ENCODE measurements around the gene SORCS2. TPM values are rescaled to one million over a fixed set of nuclear protein-coding genes. Genes with fewer than 3 reads are reported as not detected.
"Not testable (repeated sequence)": the region's sequence is repeated elsewhere in the genome, so short reads cannot be mapped to it uniquely, and the experiment has no call there.

Gene SORCS2
- total RNA-seq, 1 experiment from 2014 or later: 0.05 TPM

DNA sequence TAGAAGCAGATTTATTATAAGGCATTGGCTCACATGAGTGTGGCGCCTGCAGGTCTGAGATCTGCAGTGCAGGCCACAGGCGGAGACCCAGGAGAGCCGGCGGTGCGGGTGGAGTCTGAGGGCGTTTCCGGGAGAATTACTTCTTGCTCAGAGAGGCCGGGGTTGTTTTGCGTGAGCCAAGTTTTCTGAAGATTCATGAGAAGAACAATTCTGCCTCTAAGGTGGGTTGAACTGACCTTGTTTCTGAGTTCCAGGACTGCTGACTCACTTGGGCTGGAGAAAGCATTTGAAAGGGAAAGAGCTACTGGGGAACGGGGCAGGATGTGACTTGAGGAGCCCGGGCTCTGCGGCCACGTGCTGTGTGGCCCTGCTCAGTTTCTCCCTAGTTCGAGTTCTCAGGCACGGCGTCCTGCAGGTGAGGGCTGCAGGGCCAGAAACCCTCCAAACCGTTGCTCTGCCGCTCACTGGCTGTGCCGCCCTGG is 36.7 kb upstream of the SORCS2 start:
- no peaks in the 10 kb centered on the region for H3K36me3 ChIP-seq
- no peaks in the 10 kb centered on the region for H3K9me3 ChIP-seq (replicated peaks)
- no peak overlapping the region for H3K27ac ChIP-seq
- no peak for DNase-seq (ENCODE audit: low read depth in 1 of 2, low spot score in 2 of 2)
- H3K4me1 ChIP-seq (replicated peaks): no peaks in the 10 kb centered on the region
- no peaks in the 10 kb centered on the region for H3K27me3 ChIP-seq (replicated peaks)
- H3K4me3 ChIP-seq: no peak overlapping the region

DNA sequence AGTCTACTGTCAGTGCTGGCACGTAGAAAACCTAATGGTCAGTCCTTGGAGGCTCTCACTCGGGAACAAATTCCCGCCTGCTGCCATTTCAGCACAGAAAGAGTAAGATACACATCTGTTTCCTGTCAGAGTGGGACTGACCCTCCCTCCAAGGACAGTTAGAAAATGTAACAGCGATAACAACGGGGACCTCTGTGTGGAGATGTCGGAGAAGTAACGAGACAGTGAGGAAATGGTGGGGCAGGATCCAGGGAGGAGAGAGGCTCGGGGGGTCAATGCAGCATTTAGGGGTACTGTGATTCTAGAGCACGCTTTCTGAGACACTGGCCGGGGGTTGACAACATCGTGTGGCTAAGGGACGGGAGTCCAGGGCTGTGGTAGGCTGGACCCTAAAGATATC is 36.0 kb upstream of the SORCS2 start:
- H3K27ac ChIP-seq: no peak overlapping the region
- H3K4me1 ChIP-seq (replicated peaks): no peaks in the 10 kb centered on the region
- H3K9me3 ChIP-seq (replicated peaks): no peaks in the 10 kb centered on the region
- no peak overlapping the region for H3K4me3 ChIP-seq
- H3K27me3 ChIP-seq (replicated peaks): no peaks in the 10 kb centered on the region
- DNase-seq (ENCODE audit: low read depth in 1 of 2, low spot score in 2 of 2): no peak
- H3K36me3 ChIP-seq: no peaks in the 10 kb centered on the region

DNA sequence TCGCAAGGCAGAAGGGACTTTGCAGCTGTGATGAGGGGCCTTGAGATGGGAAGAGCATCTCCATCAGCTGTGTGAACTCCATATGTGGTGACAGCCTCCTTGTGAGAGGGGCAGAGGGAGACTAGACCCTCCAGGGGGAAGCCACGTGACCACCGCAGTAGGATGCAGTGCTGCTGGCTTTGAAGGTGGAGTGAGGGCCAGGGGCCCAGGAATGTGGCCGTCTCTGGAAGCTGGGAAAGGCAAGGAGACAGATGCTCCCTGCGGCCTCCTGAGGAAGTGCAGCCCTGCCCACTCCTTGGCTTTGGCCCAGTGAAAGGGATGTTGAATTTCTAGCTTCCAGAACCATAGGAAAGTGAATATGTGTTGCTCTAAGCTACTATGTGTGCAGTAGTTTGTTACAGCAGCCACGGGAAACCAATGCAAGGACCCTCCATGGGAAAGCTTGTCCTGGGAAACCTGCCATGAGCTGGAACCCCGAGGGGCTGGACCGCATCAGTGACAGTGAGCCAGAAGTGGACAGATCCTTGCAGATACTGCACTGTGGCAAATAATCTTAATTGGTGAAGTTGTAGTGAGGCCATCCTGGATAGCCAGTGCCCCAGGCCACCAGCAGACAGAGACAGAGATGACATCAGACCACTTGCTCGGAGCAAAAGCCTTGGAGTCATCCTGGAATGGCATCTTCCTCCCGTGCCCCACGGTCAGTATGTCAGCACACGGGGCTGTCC is 35.4 kb upstream of the SORCS2 start:
- H3K36me3 ChIP-seq: no peaks in the 10 kb centered on the region

DNA sequence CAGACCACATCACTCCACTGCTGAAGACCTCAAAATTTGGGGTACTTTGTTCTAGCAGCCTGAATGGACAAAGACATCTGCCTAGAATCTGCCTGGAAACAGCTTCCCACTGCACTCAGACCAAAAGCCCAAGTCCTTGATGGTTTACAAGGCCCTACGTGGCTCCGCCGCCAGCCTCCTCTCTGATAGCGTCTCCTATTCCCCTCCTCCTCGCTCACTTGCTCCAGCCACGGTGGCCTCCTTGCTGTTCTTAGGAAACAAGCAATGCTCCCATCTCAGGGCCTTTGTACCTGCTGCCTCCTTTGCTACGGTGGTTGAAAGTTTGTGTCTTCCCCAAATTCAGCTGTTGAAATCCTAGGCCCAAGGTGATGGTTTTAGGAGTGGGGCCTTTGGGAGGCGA is 34.7 kb upstream of the SORCS2 start:
- DNase-seq (ENCODE audit: low read depth in 1 of 2, low spot score in 2 of 2): no peak
- H3K9me3 ChIP-seq (replicated peaks): no peaks in the 10 kb centered on the region

More for the DNA sequence above, 35.4 kb upstream of the SORCS2 start:
- Histone ChIP-seq H3K9me3 (replicated peaks) (no peaks in the 10 kb centered on the region), H3K4me1 (replicated peaks) (no peaks in the 10 kb centered on the region), H3K4me3 (no peak overlapping the region), H3K27ac (no peak overlapping the region), H3K27me3 (replicated peaks) (no peaks in the 10 kb centered on the region)
- DNase-seq (ENCODE audit: low read depth in 1 of 2, low spot score in 2 of 2): no peak

DNA sequence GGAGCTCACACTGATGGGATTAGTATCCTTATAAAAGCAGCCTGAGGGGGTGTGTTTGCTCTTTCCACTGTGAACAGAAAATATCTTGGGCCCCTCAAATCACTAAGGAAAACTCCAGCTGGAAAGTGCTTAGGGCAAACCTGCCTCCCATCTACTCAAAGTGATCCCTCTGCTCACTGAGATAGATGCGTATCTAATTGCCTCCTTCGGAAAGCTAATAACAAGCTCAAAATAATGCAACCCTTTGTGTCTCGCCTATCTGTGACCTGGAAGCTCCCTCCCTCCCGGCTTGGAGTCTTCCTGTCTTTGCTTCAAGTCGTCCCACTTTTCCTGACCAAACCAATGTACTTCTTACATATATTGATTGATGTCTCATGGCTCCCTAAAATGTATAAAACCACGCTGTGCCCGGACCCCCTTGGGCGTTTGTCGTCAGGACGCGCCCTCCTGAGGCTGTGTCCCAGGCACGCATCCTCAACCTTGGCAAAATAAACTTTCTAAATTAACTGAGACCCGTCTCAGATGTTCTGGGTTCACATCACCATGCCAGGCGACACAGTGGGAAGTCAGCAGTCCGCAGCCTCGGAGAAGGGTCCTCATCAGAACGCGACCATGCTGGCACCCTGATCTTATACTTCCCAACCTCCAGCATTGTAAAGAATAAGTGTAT is 34.1 kb upstream of the SORCS2 start:
- Histone ChIP-seq H3K36me3 (no peaks in the 10 kb centered on the region), H3K4me3 (no peak overlapping the region), H3K9me3 (replicated peaks) (no peaks in the 10 kb centered on the region), H3K27ac (no peak overlapping the region), H3K4me1 (replicated peaks) (no peaks in the 10 kb centered on the region), H3K27me3 (replicated peaks) (no peaks in the 10 kb centered on the region)
- DNase-seq (ENCODE audit: low read depth in 1 of 2, low spot score in 2 of 2): no peak

More for the DNA sequence above, 34.7 kb upstream of the SORCS2 start:
- H3K4me3 ChIP-seq: no peak overlapping the region
- no peaks in the 10 kb centered on the region for H3K27me3 ChIP-seq (replicated peaks)
- no peaks in the 10 kb centered on the region for H3K4me1 ChIP-seq (replicated peaks)
- no peaks in the 10 kb centered on the region for H3K36me3 ChIP-seq
- H3K27ac ChIP-seq: no peak overlapping the region

DNA sequence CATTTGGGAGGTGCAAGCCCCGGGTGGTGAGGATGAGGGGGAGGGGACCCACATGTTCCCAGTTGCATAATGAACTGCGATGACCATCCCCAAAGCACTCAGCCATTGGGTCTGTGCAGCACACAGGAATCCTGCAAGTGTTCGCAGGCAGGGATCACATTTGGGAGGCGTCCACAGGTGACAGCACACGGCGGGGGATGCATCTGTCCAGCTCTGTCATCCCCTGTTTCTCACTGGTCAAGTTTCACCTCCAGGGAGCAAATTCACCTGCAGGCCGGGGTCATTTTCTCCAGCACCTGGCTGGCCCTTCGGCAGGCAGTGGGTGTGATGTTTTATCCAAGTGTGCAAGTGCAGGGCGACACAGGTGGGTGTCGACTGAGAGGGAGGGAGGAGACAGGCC is 33.3 kb upstream of the SORCS2 start:
- Histone ChIP-seq H3K27ac (no peak overlapping the region), H3K4me1 (replicated peaks) (no peaks in the 10 kb centered on the region), H3K4me3 (no peak overlapping the region), H3K36me3 (no peaks in the 10 kb centered on the region), H3K9me3 (replicated peaks) (no peaks in the 10 kb centered on the region), H3K27me3 (replicated peaks) (no peaks in the 10 kb centered on the region)
- no peak for DNase-seq (ENCODE audit: low read depth in 1 of 2, low spot score in 2 of 2)

DNA sequence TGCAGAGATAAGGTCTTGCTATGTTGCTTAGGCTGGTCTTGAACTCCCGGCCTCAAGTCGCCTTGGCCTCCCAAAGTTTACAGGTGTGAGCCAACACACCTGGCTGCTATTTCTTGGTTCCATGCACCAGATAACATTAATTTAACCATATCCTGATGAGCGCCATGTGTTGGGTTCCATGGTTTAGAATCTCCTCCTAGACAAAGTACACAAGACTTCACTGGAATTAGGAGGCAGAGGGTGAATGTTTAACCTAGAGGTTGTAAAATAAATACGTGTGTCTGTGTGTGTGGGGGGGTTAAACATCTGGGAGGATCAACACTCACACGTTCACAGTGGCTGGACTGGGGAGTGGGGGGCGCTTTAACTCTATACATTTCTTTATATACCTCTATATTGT is 32.4 kb upstream of the SORCS2 start:
- H3K4me1 ChIP-seq (replicated peaks): no peaks in the 10 kb centered on the region
- H3K27ac ChIP-seq: no peak overlapping the region
- H3K9me3 ChIP-seq (replicated peaks): no peaks in the 10 kb centered on the region
- H3K36me3 ChIP-seq: no peaks in the 10 kb centered on the region
- no peaks in the 10 kb centered on the region for H3K27me3 ChIP-seq (replicated peaks)
- no peak for DNase-seq (ENCODE audit: low read depth in 1 of 2, low spot score in 2 of 2)
- no peak overlapping the region for H3K4me3 ChIP-seq

DNA sequence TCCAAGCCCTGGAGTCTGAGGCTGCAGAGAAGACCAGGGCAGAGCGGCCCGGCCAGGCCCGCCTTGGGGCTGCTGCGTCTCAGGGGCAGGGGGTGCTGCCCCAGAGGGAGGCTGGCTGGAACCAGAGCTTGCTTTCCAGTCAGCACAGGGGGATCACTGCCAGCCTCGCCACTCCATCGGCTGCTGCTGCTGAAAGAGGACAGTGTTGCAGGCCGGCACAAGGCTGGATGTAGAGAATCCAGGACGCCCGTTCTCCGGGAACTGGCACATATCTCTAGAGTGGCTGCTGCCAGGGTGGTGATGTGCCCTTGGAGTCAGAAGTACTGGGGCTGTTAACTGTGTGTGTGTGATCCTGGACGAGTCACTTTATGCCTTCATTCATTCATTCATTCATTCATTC is 31.9 kb upstream of the SORCS2 start:
- no peaks in the 10 kb centered on the region for H3K4me1 ChIP-seq (replicated peaks)
- H3K36me3 ChIP-seq: no peaks in the 10 kb centered on the region
- H3K4me3 ChIP-seq: no peak overlapping the region
- H3K27ac ChIP-seq: no peak overlapping the region
- no peaks in the 10 kb centered on the region for H3K9me3 ChIP-seq (replicated peaks)
- no peaks in the 10 kb centered on the region for H3K27me3 ChIP-seq (replicated peaks)
- no peak for DNase-seq (ENCODE audit: low read depth in 1 of 2, low spot score in 2 of 2)

DNA sequence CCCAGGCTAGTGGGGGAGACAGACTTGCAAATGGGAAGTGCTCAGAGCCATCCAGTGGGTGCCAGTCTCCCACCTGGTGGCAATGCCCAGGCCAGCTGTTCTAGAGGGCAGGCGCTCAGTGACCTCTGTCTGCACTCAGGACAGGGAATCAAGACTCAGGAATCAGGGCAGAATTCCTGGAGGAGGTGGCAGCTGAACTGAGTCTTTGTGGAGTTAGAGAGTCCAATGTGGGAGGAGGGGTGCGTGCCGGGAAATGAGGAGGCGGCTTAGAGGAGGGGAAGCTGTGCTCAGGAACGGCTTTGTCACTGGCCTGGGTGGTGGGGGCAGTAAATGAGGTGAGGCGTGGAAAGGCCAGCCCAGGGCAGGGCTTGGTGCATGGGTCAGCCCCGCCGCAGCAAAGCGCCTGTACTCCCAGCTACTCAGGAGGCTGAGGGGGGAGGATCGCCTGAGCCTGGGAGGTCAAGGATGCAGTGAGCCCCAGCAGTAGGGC is 31.3 kb upstream of the SORCS2 start:
- no peaks in the 10 kb centered on the region for H3K4me1 ChIP-seq (replicated peaks)
- no peak overlapping the region for H3K4me3 ChIP-seq
- DNase-seq (ENCODE audit: low read depth in 1 of 2, low spot score in 2 of 2): no peak
- H3K27me3 ChIP-seq (replicated peaks): no peaks in the 10 kb centered on the region
- no peaks in the 10 kb centered on the region for H3K9me3 ChIP-seq (replicated peaks)
- no peak overlapping the region for H3K27ac ChIP-seq
- no peaks in the 10 kb centered on the region for H3K36me3 ChIP-seq

DNA sequence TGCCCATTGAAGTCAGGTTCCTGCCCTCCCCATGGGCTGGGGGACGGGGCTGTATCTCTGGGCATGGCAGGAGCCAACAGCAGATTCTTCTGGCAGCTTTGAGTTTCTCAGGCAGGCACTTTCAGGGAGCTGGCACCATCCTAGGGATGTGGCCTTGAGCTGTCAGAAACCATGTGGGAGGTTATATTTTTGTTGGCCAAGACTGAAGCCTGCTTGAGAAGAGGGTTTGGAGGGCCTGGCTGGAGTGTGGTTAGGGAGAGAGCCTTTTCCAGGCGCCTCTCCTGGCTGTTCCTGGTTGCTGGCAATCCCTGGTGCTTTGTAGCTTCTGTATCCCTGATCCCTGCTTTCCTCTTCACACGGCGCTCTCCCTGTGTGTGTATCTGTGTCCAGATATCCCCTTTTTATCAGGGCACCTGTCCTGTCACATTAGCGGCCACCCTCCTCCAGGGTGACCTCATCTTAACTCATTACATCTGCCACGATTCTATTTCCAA is 30.6 kb upstream of the SORCS2 start:
- no peak for DNase-seq (ENCODE audit: low read depth in 1 of 2, low spot score in 2 of 2)
- Histone ChIP-seq H3K9me3 (replicated peaks) (no peaks in the 10 kb centered on the region), H3K27me3 (replicated peaks) (no peaks in the 10 kb centered on the region), H3K4me3 (no peak overlapping the region), H3K27ac (no peak overlapping the region), H3K4me1 (replicated peaks) (no peaks in the 10 kb centered on the region), H3K36me3 (no peaks in the 10 kb centered on the region)

DNA sequence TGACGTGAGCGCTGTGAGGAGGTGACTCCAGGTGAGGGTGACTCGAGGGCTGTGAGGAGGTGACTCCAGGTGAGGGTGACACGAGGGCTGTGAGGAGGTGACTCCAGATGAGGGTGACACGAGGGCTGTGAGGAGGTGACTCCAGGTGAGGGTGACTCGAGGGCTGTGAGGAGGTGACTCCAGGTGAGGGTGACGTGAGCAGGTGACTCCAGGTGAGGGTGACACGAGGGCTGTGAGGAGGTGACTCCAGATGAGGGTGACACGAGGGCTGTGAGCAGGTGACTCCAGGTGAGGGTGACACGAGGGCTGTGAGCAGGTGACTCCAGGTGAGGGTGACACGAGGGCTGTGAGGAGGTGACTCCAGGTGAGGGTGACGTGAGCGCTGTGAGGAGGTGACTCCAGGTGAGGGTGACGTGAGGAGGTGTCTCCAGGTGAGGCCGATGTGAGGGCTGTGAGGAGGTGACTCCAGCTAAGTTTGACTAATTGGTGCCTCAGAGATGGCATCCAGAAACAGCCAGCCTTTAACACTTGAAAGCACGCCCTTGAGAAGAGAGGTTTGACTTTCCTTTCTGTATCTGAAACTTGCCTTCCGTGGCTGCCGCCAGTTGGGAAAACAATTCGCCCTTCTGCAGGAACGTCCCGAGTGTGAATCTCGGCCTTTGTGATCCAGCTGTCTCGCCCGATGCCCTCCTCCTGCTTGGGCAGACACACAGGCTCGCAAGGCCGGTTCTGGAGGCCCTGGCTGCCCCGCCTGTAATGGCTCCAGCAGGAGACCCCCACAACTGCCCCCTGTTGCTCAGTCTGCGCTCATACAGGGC is 27.1 kb upstream of the SORCS2 start:
- H3K27ac ChIP-seq; DNase-seq (ENCODE audit: low read depth in 1 of 2, low spot score in 2 of 2): not testable (repeated sequence)

DNA sequence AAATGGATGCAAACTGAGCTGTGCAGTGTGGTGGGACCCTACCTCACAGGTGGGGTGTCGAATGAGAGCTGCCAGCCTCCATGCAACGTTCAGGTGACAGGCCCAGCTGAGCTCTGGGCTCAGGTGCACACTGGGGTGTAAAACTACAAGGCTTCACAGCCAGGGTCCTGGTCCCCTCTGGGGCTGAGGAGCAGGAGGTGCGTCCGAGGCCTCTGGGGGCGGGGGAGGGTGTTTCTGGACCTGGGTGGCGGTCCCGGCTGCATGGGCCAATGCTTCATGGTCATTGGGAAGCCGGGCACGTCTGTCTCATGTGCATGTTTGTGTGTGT is 26.5 kb upstream of the SORCS2 start:
- no peak for DNase-seq (ENCODE audit: low read depth in 1 of 2, low spot score in 2 of 2)
- H3K9me3 ChIP-seq (replicated peaks): no peaks in the 10 kb centered on the region
- H3K4me3 ChIP-seq: no peak overlapping the region
- H3K4me1 ChIP-seq (replicated peaks): no peaks in the 10 kb centered on the region
- H3K27me3 ChIP-seq (replicated peaks): no peaks in the 10 kb centered on the region
- H3K27ac ChIP-seq: no peak overlapping the region
- no peaks in the 10 kb centered on the region for H3K36me3 ChIP-seq

More for the DNA sequence above, 27.1 kb upstream of the SORCS2 start:
- H3K4me1 ChIP-seq (replicated peaks); H3K27me3 ChIP-seq (replicated peaks); H3K4me3 ChIP-seq; H3K36me3 ChIP-seq; H3K9me3 ChIP-seq (replicated peaks): not testable (repeated sequence)

DNA sequence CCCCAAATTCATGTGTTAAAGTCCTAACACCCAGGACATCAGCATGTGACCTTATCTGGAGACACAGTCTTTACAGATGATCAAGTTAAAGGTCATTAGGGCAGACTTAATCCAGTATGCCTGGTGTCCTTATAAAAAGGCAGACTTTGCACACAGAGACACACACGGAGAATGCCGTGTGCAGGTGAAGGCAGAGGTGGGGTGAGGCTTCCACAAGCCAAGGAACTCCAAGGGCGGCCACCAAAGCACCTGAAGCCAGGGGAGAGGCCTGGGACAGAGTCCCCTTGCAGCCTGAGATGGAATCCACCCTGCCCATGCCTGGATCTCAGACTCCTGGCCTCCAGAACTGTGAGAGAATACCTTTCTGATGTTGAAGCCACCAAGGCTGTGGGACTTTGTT is 26.1 kb upstream of the SORCS2 start:
- no peaks in the 10 kb centered on the region for H3K36me3 ChIP-seq
- H3K4me3 ChIP-seq: no peak overlapping the region

More for the DNA sequence above, 26.1 kb upstream of the SORCS2 start:
- Histone ChIP-seq H3K27me3 (replicated peaks) (no peaks in the 10 kb centered on the region), H3K27ac (no peak overlapping the region), H3K4me1 (replicated peaks) (no peaks in the 10 kb centered on the region), H3K9me3 (replicated peaks) (no peaks in the 10 kb centered on the region)
- DNase-seq (ENCODE audit: low read depth in 1 of 2, low spot score in 2 of 2): no peak
